A549 (cell line): ENCODE measurements around the gene LAMC2. TPM values are rescaled to one million over a fixed set of nuclear protein-coding genes. Genes with fewer than 3 reads are reported as not detected.

Experiments used
- ATAC-seq, 2 experiments: fragments of 200-7000 bp in 1 of 2; fragments of >200 bp in 1 of 2; cut with Nextera tagmentation in 1 of 2; cut with Tn5 transposase in 1 of 2; 3 replicates each; pipeline versions ENCODE4 v1.8.0 to v1.9.1; 2018 to 2020; ENCODE audit warnings: mild to moderate bottlenecking in 1 of 2, moderate library complexity in 1 of 2
- CTCF ChIA-PET: fragments of 300-600 bp; sonication (Branson Sonifier 250); formaldehyde crosslinking; extraction: SDS; loops from one replicate; lab custom pipeline; 2021; ENCODE audit warnings: antibody characterized with exemption, inconsistent platforms; lab: Yijun Ruan, JAX
- POLR2A ChIA-PET: fragments of 350-600 bp; formaldehyde crosslinking; extraction: SDS; loops from one replicate; lab custom pipeline; 2021; ENCODE audit warnings: antibody characterized with exemption, inconsistent platforms; lab: Yijun Ruan, JAX
- DNase-seq, 2 experiments: peaks; one replicate each; pipeline versions ENCODE4 v3.0.0 to v3.0.0-alpha.2; 2011 to 2016; ENCODE audit warnings: low read depth in 1 of 2, low spot score in 1 of 2
- FAIRE-seq: peaks from 2 replicates; lab custom pipeline; 2011; peaks lifted over from hg19 to GRCh38; lab: Jason Lieb, UNC
- H3K27ac ChIP-seq, 2 experiments: fragments of >200 bp; sonication (Bioruptor Twin); formaldehyde crosslinking; 3 replicates each; pipeline ENCODE4 v1.5.1; 2016 to 2017
- H3K4me1 ChIP-seq: fragments of >200 bp; sonication (Bioruptor Twin); formaldehyde crosslinking; 3 replicates; pipeline ENCODE4 v1.6.1; 2016
- H3K4me2 ChIP-seq: fragments of >200 bp; sonication (Bioruptor Twin); formaldehyde crosslinking; 3 replicates; pipeline ENCODE4 v1.6.1; 2016
- H3K4me3 ChIP-seq: fragments of >200 bp; sonication (Bioruptor Twin); formaldehyde crosslinking; 3 replicates; pipeline ENCODE4 v1.5.1; 2016
- H3K9me3 ChIP-seq: fragments of >200 bp; sonication (Bioruptor Twin); formaldehyde crosslinking; 3 replicates; pipeline ENCODE4 v1.6.1; 2016
- BHLHE40 ChIP-seq: IDR thresholded peaks from 2 replicates; pipeline ENCODE4 v1.6.1; 2012; ENCODE audit warnings: low read depth, low read length, inconsistent platforms
- CHD4 ChIP-seq: fragments of 200-600 bp; sonication (generic); IDR thresholded peaks from 2 replicates; pipeline ENCODE4 v1.6.1; 2016; ENCODE audit warnings: antibody characterized with exemption, mild to moderate bottlenecking, borderline replicate concordance
- E2F6 ChIP-seq: IDR thresholded peaks from 2 replicates; pipeline ENCODE4 v1.6.1; 2012; ENCODE audit warnings: low read depth, borderline replicate concordance
- EHF ChIP-seq: fragments of 250-450 bp; sonication (Bioruptor Pico); IDR thresholded peaks from 2 replicates; pipeline ENCODE4 v1.5.0; 2020; ENCODE audit warnings: mild to moderate bottlenecking
- EHMT2 ChIP-seq: fragments of 200-600 bp; sonication (generic); IDR thresholded peaks from 2 replicates; pipeline ENCODE4 v1.6.1; 2016; ENCODE audit warnings: antibody characterized with exemption, low read depth, mild to moderate bottlenecking, moderate library complexity
- EP300 ChIP-seq, 2 experiments: fragments of >200 bp; sonication (Bioruptor Twin); formaldehyde crosslinking; IDR thresholded peaks; 2 replicates in 1 of 2; 3 replicates in 1 of 2; pipeline ENCODE4 v1.6.1; 2016 to 2017
- FOXS1 ChIP-seq: fragments of 250-450 bp; sonication (Bioruptor Pico); IDR thresholded peaks from 2 replicates; pipeline ENCODE4 v1.5.0; 2020; ENCODE audit warnings: mild to moderate bottlenecking, moderate library complexity
- HOXB5 ChIP-seq: fragments of 250-450 bp; sonication (Bioruptor Pico); IDR thresholded peaks from 2 replicates; pipeline ENCODE4 v1.5.0; 2020; ENCODE audit warnings: mild to moderate bottlenecking, moderate library complexity
- JUN ChIP-seq, 2 experiments: fragments of >200 bp; sonication (Bioruptor Twin); formaldehyde crosslinking; IDR thresholded peaks; 2 replicates in 1 of 2; 3 replicates in 1 of 2; pipeline ENCODE4 v1.6.1; 2016 to 2017
- MAFK ChIP-seq: fragments of 450-650 bp; IDR thresholded peaks from 2 replicates; pipeline ENCODE4 v1.6.1; 2014; ENCODE audit not compliant: partially characterized antibody
- MYC ChIP-seq: IDR thresholded peaks from 2 replicates; pipeline ENCODE4 v1.6.1; 2012; ENCODE audit warnings: mild to moderate bottlenecking, inconsistent platforms, low read length, improper control_type of control experiment, borderline replicate concordance
- NR3C1 ChIP-seq: fragments of >200 bp; sonication (Bioruptor Twin); formaldehyde crosslinking; IDR thresholded peaks from 3 replicates; pipeline ENCODE4 v1.6.1; 2017
- PHF8 ChIP-seq: fragments of 200-600 bp; sonication (generic); IDR thresholded peaks from 2 replicates; pipeline ENCODE4 v1.6.1; 2016; ENCODE audit warnings: low read depth, mild to moderate bottlenecking, antibody characterized with exemption, moderate library complexity, borderline replicate concordance
- POLR2A ChIP-seq: IDR thresholded peaks from 2 replicates; pipeline ENCODE4 v1.6.1; 2012; ENCODE audit warnings: mild to moderate bottlenecking, low read length
- POLR2AphosphoS2 ChIP-seq: conservative IDR thresholded peaks from 2 replicates; pipeline ENCODE4 v1.6.1; 2012; ENCODE audit warnings: low read length, improper control_type of control experiment, inconsistent platforms
- RNF2 ChIP-seq: fragments of 200-600 bp; sonication (generic); IDR thresholded peaks from 2 replicates; pipeline ENCODE4 v1.6.1; 2016; ENCODE audit warnings: low read depth, mild to moderate bottlenecking, antibody characterized with exemption, moderate library complexity, borderline replicate concordance
- TFCP2L1 ChIP-seq: fragments of 250-450 bp; sonication (Bioruptor Pico); IDR thresholded peaks from 2 replicates; pipeline ENCODE4 v1.5.0; 2021; ENCODE audit warnings: mild to moderate bottlenecking
- ZFP36 ChIP-seq: fragments of 450-650 bp; IDR thresholded peaks from 2 replicates; pipeline ENCODE4 v1.6.1; 2014; ENCODE audit warnings: borderline replicate concordance; ENCODE audit not compliant: partially characterized antibody
- WGBS: methylation state at CpG from one replicate; pipeline ENCODE4 v1.1.6; 2017; ENCODE audit errors: missing lambda C conversion rate; 5-methylcytosine and 5-hydroxymethylcytosine counted together
- polyA plus RNA-seq, 4 experiments: library from polyadenylated mRNA; depleted of rRNA in 3 of 4; stranded (reverse); fragments of >200 nt; fragmentation: RNase III in 1 of 4; extraction: RNeasy Plus Mini Kit Qiagen cat#74134 plus additional on column Dnase treatment in 1 of 4; gene quantifications; 2 replicates in 3 of 4; 3 replicates in 1 of 4; pipeline ENCODE4 v1.2.3, GENCODE V29; 2011 to 2017

Gene LAMC2
- polyA plus RNA-seq, 2 of the 4 experiments (the other 2 are of a cell fraction): 8.5 to 24.1 TPM

DNA sequence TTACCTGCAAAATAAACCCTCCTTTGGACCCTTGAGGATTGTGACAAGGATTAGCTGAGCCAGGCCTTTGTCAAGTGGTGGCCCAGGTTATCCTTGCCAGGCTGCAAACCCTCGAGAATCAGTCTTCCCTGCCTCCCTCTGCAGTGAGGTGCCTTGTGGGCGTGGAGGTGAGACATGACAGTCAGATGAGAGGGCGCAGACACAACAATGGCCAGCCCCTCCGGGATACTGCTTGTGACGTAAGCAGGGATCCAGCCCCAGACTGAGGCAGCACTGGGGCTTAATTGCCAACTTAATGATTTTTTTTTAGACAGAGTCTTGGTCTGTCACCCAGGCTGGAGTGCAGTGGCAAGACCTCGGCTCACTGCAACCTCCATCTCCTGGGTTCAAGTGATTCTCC is 104.6 kb downstream of the LAMC2 start:
- 66% methylated on average over 6 of the region's 6 CpGs for WGBS
- FAIRE-seq: no peak
- H3K9me3 ChIP-seq: no peaks in the 10 kb centered on the region
- no peak overlapping the region for H3K27ac ChIP-seq
- POLR2A ChIA-PET: no interaction called here
- TF ChIP-seq HOXB5 (no peak), POLR2AphosphoS2 (no peak)
- TF ChIP-seq, all 56 proteins: peak for 0
- no peaks in the 10 kb centered on the region for H3K4me1 ChIP-seq
- DNase-seq (no peak), ATAC-seq (no peak)
- H3K4me3 ChIP-seq: no peak overlapping the region
- CTCF ChIA-PET: interaction anchor here (1.0 to 5.7 kb wide), 2 partner anchors 9 to 12 kb away, joined by 3 to 36 read pairs; no protein-coding TSS in a partner anchor
- H3K4me2 ChIP-seq: no peak overlapping the region

GRCh38 chr1:183291216-183291762 is 105.2 kb downstream of the LAMC2 start:
- Histone ChIP-seq H3K4me3 (no peak overlapping the region), H3K4me2 (no peak overlapping the region), H3K9me3 (no peaks in the 10 kb centered on the region), H3K4me1 (no peaks in the 10 kb centered on the region), H3K27ac (no peak overlapping the region)
- WGBS: 72% methylated on average over 4 of the region's 5 CpGs
- ATAC-seq: no peak
- CTCF ChIA-PET: interaction anchor here (0.6 to 5.7 kb wide), 2 partner anchors 9 to 177 kb away, joined by 3 to 36 read pairs; no protein-coding TSS in a partner anchor
- POLR2A ChIA-PET: no interaction called here
- FAIRE-seq: no peak
- DNase-seq: no peak
- TF ChIP-seq NR3C1: no peak
- TF ChIP-seq BHLHE40: no peak
- TF ChIP-seq ZFP36: no peak
- TF ChIP-seq TFCP2L1 (CRISPR knock-in tag): no peak
- TF ChIP-seq RNF2: no peak
- TF ChIP-seq CHD4: no peak

DNA sequence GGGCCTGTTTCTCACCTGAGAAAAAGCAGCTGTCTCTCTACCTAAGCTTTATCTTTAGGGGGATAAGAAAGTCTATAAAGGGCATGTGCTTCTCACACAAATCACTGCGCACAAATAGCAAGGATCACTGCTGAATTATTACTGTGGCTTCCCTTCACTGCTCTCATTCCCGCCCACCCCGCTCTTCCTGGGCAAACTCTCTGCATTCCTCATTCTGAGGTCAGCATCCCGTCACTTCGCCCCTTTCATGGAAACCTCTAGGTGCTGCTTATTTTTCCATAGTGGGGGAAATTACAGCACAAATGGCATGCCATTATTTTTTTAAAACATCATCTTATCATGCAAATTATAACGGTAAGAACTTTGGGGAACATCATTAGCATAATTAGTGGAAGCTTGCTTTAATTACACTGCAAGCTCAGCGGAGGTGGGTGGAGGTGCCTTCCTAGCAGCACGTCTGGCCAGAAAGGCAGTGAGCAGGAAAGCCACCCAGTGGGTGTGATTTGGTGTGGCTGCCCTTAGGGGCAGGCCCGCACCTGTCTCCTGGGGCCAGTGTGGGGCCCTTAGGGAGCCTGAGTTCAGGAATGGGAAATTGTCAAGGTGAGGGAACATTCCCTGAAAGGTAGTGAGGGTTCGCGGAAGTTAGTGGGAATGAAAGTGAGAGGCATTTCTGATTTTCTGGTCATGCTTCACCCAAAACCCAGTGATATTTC is 105.9 kb downstream of the LAMC2 start:
- H3K9me3 ChIP-seq: no peaks in the 10 kb centered on the region
- H3K4me3 ChIP-seq: no peak overlapping the region
- FAIRE-seq (no peak), DNase-seq (no peak), ATAC-seq (no peak)
- no peak overlapping the region for H3K4me2 ChIP-seq
- no peak overlapping the region for H3K27ac ChIP-seq
- no peaks in the 10 kb centered on the region for H3K4me1 ChIP-seq
- ChIA-PET POLR2A (no interaction called here), CTCF (interaction anchor here (0.6 to 5.7 kb wide), 3 partner anchors 10 to 177 kb away, joined by 3 to 36 read pairs (median 4); no protein-coding TSS in a partner anchor)
- whole genome bisulfite sequencing: 84% methylated on average over 11 of the region's 11 CpGs
- TF ChIP-seq PHF8 (no peak), EHMT2 (no peak), JUN (IDR thresholded peaks at IDR 0.05) (no peak), POLR2A (no peak), FOXS1 (CRISPR knock-in tag) (no peak), E2F6 (no peak), RNF2 (no peak)
- TF ChIP-seq, all 56 proteins: peak for 0

GRCh38 chr1:183293241-183293640 is 107.2 kb downstream of the LAMC2 start:
- WGBS: 87% methylated on average over 9 of the region's 9 CpGs
- no peak overlapping the region for H3K4me3 ChIP-seq
- no peaks in the 10 kb centered on the region for H3K4me1 ChIP-seq
- ChIA-PET CTCF (interaction anchor here (1.5 to 5.7 kb wide), 2 partner anchors 11 to 13 kb away, joined by 4 to 36 read pairs; no protein-coding TSS in a partner anchor), POLR2A (no interaction called here)
- TF ChIP-seq CHD4 (no peak), EP300 (IDR thresholded peaks at IDR 0.05) (no peak), MYC (no peak), EHF (CRISPR knock-in tag) (no peak), PHF8 (no peak), MAFK (no peak)
- H3K9me3 ChIP-seq: no peaks in the 10 kb centered on the region
- ATAC-seq (peak in 1 of 2 experiments; percentile 34; a peak in 1 of 6 replicates), DNase-seq (no peak), FAIRE-seq (no peak)
- no peak overlapping the region for H3K4me2 ChIP-seq
- H3K27ac ChIP-seq: no peak overlapping the region
